ENCODE data around the gene TFAP2D. TPM values are rescaled to one million over a fixed set of nuclear protein-coding genes. Genes with fewer than 3 reads are reported as not detected.

Gene TFAP2D
- total RNA-seq, 2 experiments from 2014 or later, result not detected

DNA sequence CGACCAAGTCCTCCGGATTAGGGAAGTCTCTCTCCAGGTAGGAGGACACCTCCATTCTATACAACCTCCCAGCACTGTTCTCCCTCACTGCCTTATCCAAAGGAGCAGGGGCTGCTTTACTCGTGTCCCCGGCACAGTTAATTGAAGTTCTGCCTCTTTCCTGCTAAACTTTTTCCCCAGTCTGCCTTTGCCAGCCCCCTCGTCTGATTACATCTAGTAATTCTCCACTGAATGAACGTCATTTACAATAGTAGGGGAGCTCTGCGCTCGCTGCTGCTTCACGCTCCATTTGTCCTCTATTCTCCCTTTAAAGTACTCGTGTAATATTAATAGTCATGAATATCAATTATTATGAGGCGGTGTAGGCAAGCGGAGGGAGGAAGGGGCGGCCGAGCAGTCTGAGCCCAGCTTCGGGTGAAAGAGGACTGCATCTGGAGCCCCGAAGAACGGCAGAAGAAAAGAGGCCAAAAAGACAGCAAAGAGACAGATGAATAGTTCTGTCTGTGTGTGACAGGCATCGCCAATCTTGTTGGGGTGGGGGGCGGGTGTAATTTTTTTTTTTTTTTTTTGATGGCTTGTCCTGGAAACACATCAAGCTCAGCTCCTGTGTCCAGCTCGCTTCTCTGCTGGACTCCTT, 108.2 kb downstream of the TFAP2D start:
- Histone ChIP-seq H3K4me3 (ENCODE audit: low read depth, low read length, poor library complexity, severe bottlenecking) (no peak overlapping the region), H3K9me2 (ENCODE audit: insufficient read depth, low read length) (no peaks in the 10 kb centered on the region), H3K27ac (ENCODE audit: low read depth, low read length, poor library complexity, severe bottlenecking) (no peak overlapping the region), H3K9me3 (ENCODE audit: low read length) (no peaks in the 10 kb centered on the region), H3K36me3 (ENCODE audit: insufficient read depth, low read length) (no peaks in the 10 kb centered on the region), H2AFZ (ENCODE audit: low read length) (no peak overlapping the region), H3K79me2 (ENCODE audit: insufficient read depth, low read depth, low read length) (no peaks in the 10 kb centered on the region), H4K20me1 (ENCODE audit: insufficient read depth, low read length) (no peaks in the 10 kb centered on the region), H3K4me2 (ENCODE audit: low read length) (no peak overlapping the region), H3K4me1 (ENCODE audit: insufficient read depth, low read length, poor library complexity, severe bottlenecking) (no peaks in the 10 kb centered on the region)
- intact Hi-C loops (cut with micrococcal nuclease; ENCODE audit: unreplicated experiment), result no loop called here
- POLR2A ChIA-PET, result interaction anchor here (0.6 kb wide), 1 partner anchor 218 kb away, joined by 3 read pairs; no protein-coding TSS in a partner anchor
- TF ChIP-seq CTCF (conservative IDR thresholded peaks at IDR 0.05; ENCODE audit: low read length) (no peak), EZH2phosphoT487 (IDR thresholded peaks at IDR 0.05; ENCODE audit: borderline replicate concordance, low read depth, low read length) (no peak)
- no peak for DNase-seq (ENCODE audit: low spot score)
- CTCF ChIA-PET (ENCODE audit: unreplicated experiment), result no interaction called here
- BruUV-seq (replicated peaks), result no TSS peak

- Histone ChIP-seq H3K36me3 (ENCODE audit: insufficient read depth, low read length) (no peaks in the 10 kb centered on the region), H3K79me2 (ENCODE audit: insufficient read depth, low read depth, low read length) (no peaks in the 10 kb centered on the region), H3K4me1 (ENCODE audit: insufficient read depth, low read length, poor library complexity, severe bottlenecking) (no peaks in the 10 kb centered on the region), H2AFZ (ENCODE audit: low read length) (no peak overlapping the region), H4K20me1 (ENCODE audit: insufficient read depth, low read length) (no peaks in the 10 kb centered on the region), H3K9me2 (ENCODE audit: insufficient read depth, low read length) (no peaks in the 10 kb centered on the region), H3K27ac (ENCODE audit: low read depth, low read length, poor library complexity, severe bottlenecking) (no peak overlapping the region), H3K4me3 (ENCODE audit: low read depth, low read length, poor library complexity, severe bottlenecking) (no peak overlapping the region), H3K4me2 (ENCODE audit: low read length) (no peak overlapping the region), H3K9me3 (ENCODE audit: low read length) (no peaks in the 10 kb centered on the region)
- no TSS peak for BruUV-seq (replicated peaks)
- POLR2A ChIA-PET, result no interaction called here
- CTCF ChIA-PET (ENCODE audit: unreplicated experiment), result no interaction called here
- intact Hi-C loops (cut with micrococcal nuclease; ENCODE audit: unreplicated experiment), result no loop called here
- no peak for TF ChIP-seq EZH2phosphoT487 (IDR thresholded peaks at IDR 0.05; ENCODE audit: borderline replicate concordance, low read depth, low read length)
- no peak for DNase-seq (ENCODE audit: low spot score)
These were observed 108.8 kb downstream of the TFAP2D start for GRCh38 chr6:50822078-50822476.

Other genes with a start within 250 kb of the TFAP2D start
- not detected in 2 replicates for gene TFAP2B, start 105.3 kb downstream of the TFAP2D start, total RNA-seq (2014; rRNA removed; shearing (Covaris generic))
- not detected in 2 replicates for gene TFAP2B, start 105.3 kb downstream of the TFAP2D start, total RNA-seq (2022)

All from OCI-LY7 (cell line).